Activated T-cell treated with anti-CD3 and anti-CD28 coated beads, Interleukin-2, amount 50 U/mL, for 72 hours (primary cell): ENCODE measurements around the gene IKZF2. TPM values are rescaled to one million over a fixed set of nuclear protein-coding genes. Genes with fewer than 3 reads are reported as not detected.

Experiments
- ATAC-seq, 2 donors: fragments of 150-1000 bp; cut with Tn5 transposase; replicated peaks in 1 of 2; 2 replicates each; pipeline ENCODE4 v1.10.0; 2021; ENCODE audit warnings: moderate library complexity in 2 of 2, mild to moderate bottlenecking in 1 of 2
- DNase-seq, 2 donors: peaks; one replicate each; pipeline ENCODE4 v3.0.0; 2021 to 2022; ENCODE audit warnings: mixed read lengths in 1 of 2
- H3K27ac Mint-ChIP-seq: one replicate; pipeline ENCODE4 v1.8.0; 2022; ENCODE audit warnings: mild to moderate bottlenecking, moderate library complexity, mixed read lengths
- H3K27me3 Mint-ChIP-seq: one replicate; pipeline ENCODE4 v1.8.0; 2022; ENCODE audit warnings: low read depth, mixed read lengths
- H3K36me3 Mint-ChIP-seq, 2 donors: one replicate each; pipeline ENCODE4 v1.8.0; 2022; ENCODE audit warnings: mixed read lengths in 2 of 2, mild to moderate bottlenecking in 1 of 2; ENCODE audit not compliant: insufficient read depth in 2 of 2
- H3K4me1 Mint-ChIP-seq: one replicate; pipeline ENCODE4 v1.8.0; 2022; ENCODE audit warnings: low read depth, mixed read lengths
- H3K4me3 Mint-ChIP-seq, 2 donors: one replicate each; pipeline ENCODE4 v1.8.0; 2022; ENCODE audit warnings: mild to moderate bottlenecking in 2 of 2, mixed read lengths in 2 of 2, moderate library complexity in 2 of 2
- H3K9me3 Mint-ChIP-seq, 2 donors: one replicate each; pipeline ENCODE4 v1.8.0; 2022; ENCODE audit warnings: mixed read lengths in 2 of 2
- total RNA-seq, 2 donors: library from RNA; stranded (reverse); gene quantifications; one replicate each; pipeline ENCODE4 v1.2.3, GENCODE V29; 2022

The IKZF2 gene
- total RNA-seq, 2 donors from 2014 or later, result 9.8 to 19.1 TPM

- Mint-ChIP-seq H3K27me3 (no peaks in the 10 kb centered on the region), H3K36me3 (no peaks in the 10 kb centered on the region), H3K4me3 (no peak overlapping the region), H3K9me3 (peaks cover 1 to 2% of the 10 kb centered on the region in 2 donors), H3K4me1 (peaks cover 14% of the 10 kb centered on the region), H3K27ac (no peak overlapping the region)
- ATAC-seq, result no peak
- DNase-seq, result no peak
Measured at GRCh38 chr2:213084261-213084660, 67.2 kb downstream of the IKZF2 start.

GRCh38 chr2:213080969-213081617 lies 70.3 kb downstream of the IKZF2 start:
- ATAC-seq (no peak), DNase-seq (no peak)
- H3K9me3 Mint-ChIP-seq, result peaks cover 0 to 2% of the 10 kb centered on the region in 2 donors
- no peaks in the 10 kb centered on the region for H3K27me3 Mint-ChIP-seq
- no peak overlapping the region for H3K4me3 Mint-ChIP-seq
- peaks cover 0 to 2% of the 10 kb centered on the region in 2 donors for H3K36me3 Mint-ChIP-seq
- peaks cover 10% of the 10 kb centered on the region for H3K4me1 Mint-ChIP-seq
- no peak overlapping the region for H3K27ac Mint-ChIP-seq

GRCh38 chr2:213079756-213080155 lies 71.7 kb downstream of the IKZF2 start:
- H3K27ac Mint-ChIP-seq, result peak overlapping the region; percentile 80
- ATAC-seq (no peak), DNase-seq (no peak)
- no peaks in the 10 kb centered on the region for H3K27me3 Mint-ChIP-seq
- H3K4me1 Mint-ChIP-seq, result peaks cover 9% of the 10 kb centered on the region
- peaks cover 0 to 2% of the 10 kb centered on the region in 2 donors for H3K9me3 Mint-ChIP-seq
- H3K4me3 Mint-ChIP-seq, result peak overlapping the region in 1 of 2 donors; percentile 32
- H3K36me3 Mint-ChIP-seq, result peaks cover 0 to 2% of the 10 kb centered on the region in 2 donors

GRCh38 chr2:213078686-213079085 lies 72.7 kb downstream of the IKZF2 start:
- H3K9me3 Mint-ChIP-seq, result peaks cover 0 to 2% of the 10 kb centered on the region in 2 donors
- H3K27me3 Mint-ChIP-seq, result no peaks in the 10 kb centered on the region
- H3K36me3 Mint-ChIP-seq, result peaks cover 0 to 2% of the 10 kb centered on the region in 2 donors
- peak overlapping the region in 1 of 2 donors; percentile 69 for H3K4me3 Mint-ChIP-seq
- H3K27ac Mint-ChIP-seq, result peak overlapping the region; percentile 80
- peaks cover 5% of the 10 kb centered on the region for H3K4me1 Mint-ChIP-seq
- DNase-seq (no peak), ATAC-seq (no peak)

- peaks cover 9% of the 10 kb centered on the region for H3K27me3 Mint-ChIP-seq
- H3K4me3 Mint-ChIP-seq, result peak overlapping the region in 1 of 2 donors; percentile 10
- H3K36me3 Mint-ChIP-seq, result no peaks in the 10 kb centered on the region
- no peak overlapping the region for H3K27ac Mint-ChIP-seq
- ATAC-seq, result no peak
- peaks cover 0 to 2% of the 10 kb centered on the region in 2 donors for H3K9me3 Mint-ChIP-seq
- peaks cover 16% of the 10 kb centered on the region for H3K4me1 Mint-ChIP-seq
- DNase-seq, result no peak
Measured at GRCh38 chr2:213069531-213069930, 81.9 kb downstream of the IKZF2 start.

GRCh38 chr2:213068676-213069359 lies 82.6 kb downstream of the IKZF2 start:
- Mint-ChIP-seq H3K9me3 (peaks cover 0 to 2% of the 10 kb centered on the region in 2 donors), H3K27me3 (peaks cover 14% of the 10 kb centered on the region), H3K4me1 (peaks cover 21% of the 10 kb centered on the region), H3K27ac (no peak overlapping the region), H3K4me3 (no peak overlapping the region), H3K36me3 (no peaks in the 10 kb centered on the region)
- ATAC-seq, result no peak
- no peak for DNase-seq

GRCh38 chr2:213067888-213068287 lies 83.5 kb downstream of the IKZF2 start:
- no peaks in the 10 kb centered on the region for H3K36me3 Mint-ChIP-seq
- ATAC-seq, result no peak
- DNase-seq, result no peak
- H3K4me3 Mint-ChIP-seq, result no peak overlapping the region
- H3K27me3 Mint-ChIP-seq, result peaks cover 14% of the 10 kb centered on the region
- no peak overlapping the region for H3K27ac Mint-ChIP-seq
- peaks cover 0 to 2% of the 10 kb centered on the region in 2 donors for H3K9me3 Mint-ChIP-seq
- H3K4me1 Mint-ChIP-seq, result peaks cover 21% of the 10 kb centered on the region

GRCh38 chr2:213066443-213066743 lies 85.0 kb downstream of the IKZF2 start:
- H3K9me3 Mint-ChIP-seq, result peaks cover 0 to 2% of the 10 kb centered on the region in 2 donors
- peak overlapping the region; percentile 65 to 69 for H3K4me3 Mint-ChIP-seq
- DNase-seq (no peak), ATAC-seq (no peak)
- H3K36me3 Mint-ChIP-seq, result no peaks in the 10 kb centered on the region
- H3K27me3 Mint-ChIP-seq, result peaks cover 14% of the 10 kb centered on the region
- H3K27ac Mint-ChIP-seq, result no peak overlapping the region
- peaks cover 21% of the 10 kb centered on the region for H3K4me1 Mint-ChIP-seq

- Mint-ChIP-seq H3K36me3 (no peaks in the 10 kb centered on the region), H3K4me1 (peaks cover 21% of the 10 kb centered on the region), H3K4me3 (peak overlapping the region; percentile 65 to 69), H3K27ac (peak overlapping the region; percentile 83), H3K27me3 (peaks cover 14% of the 10 kb centered on the region), H3K9me3 (peaks cover 0 to 2% of the 10 kb centered on the region in 2 donors)
- ATAC-seq (peak; percentile 34 to 41), DNase-seq (peak in 1 of 2 donors; percentile 4)
Measured at GRCh38 chr2:213065583-213066442, 85.6 kb downstream of the IKZF2 start.

- Mint-ChIP-seq H3K36me3 (no peaks in the 10 kb centered on the region), H3K9me3 (peaks cover 0 to 2% of the 10 kb centered on the region in 2 donors), H3K4me1 (peaks cover 23% of the 10 kb centered on the region), H3K27me3 (peaks cover 14% of the 10 kb centered on the region), H3K27ac (no peak overlapping the region), H3K4me3 (peak overlapping the region in 1 of 2 donors; percentile 21)
- DNase-seq (no peak), ATAC-seq (no peak)
Measured at GRCh38 chr2:213064099-213064498, 87.3 kb downstream of the IKZF2 start.

- no peaks in the 10 kb centered on the region for H3K27me3 Mint-ChIP-seq
- ATAC-seq (no peak), DNase-seq (no peak)
- H3K4me3 Mint-ChIP-seq, result peak overlapping the region in 1 of 2 donors; percentile 51
- no peaks in the 10 kb centered on the region for H3K9me3 Mint-ChIP-seq
- H3K4me1 Mint-ChIP-seq, result peaks cover 14% of the 10 kb centered on the region
- no peaks in the 10 kb centered on the region for H3K36me3 Mint-ChIP-seq
- H3K27ac Mint-ChIP-seq, result peak overlapping the region; percentile 54
Measured at GRCh38 chr2:213057977-213058376, 93.4 kb downstream of the IKZF2 start.

GRCh38 chr2:213046431-213046830 lies 105.0 kb downstream of the IKZF2 start:
- no peak overlapping the region for H3K4me3 Mint-ChIP-seq
- H3K27me3 Mint-ChIP-seq, result no peaks in the 10 kb centered on the region
- H3K4me1 Mint-ChIP-seq, result no peaks in the 10 kb centered on the region
- H3K9me3 Mint-ChIP-seq, result peaks cover 1 to 3% of the 10 kb centered on the region in 2 donors
- DNase-seq, result no peak
- ATAC-seq, result no peak
- peaks cover 0 to 3% of the 10 kb centered on the region in 2 donors for H3K36me3 Mint-ChIP-seq
- H3K27ac Mint-ChIP-seq, result no peak overlapping the region

GRCh38 chr2:213043566-213043965 lies 107.8 kb downstream of the IKZF2 start:
- H3K27ac Mint-ChIP-seq, result no peak overlapping the region
- H3K36me3 Mint-ChIP-seq, result peaks cover 0 to 3% of the 10 kb centered on the region in 2 donors
- peaks cover 1 to 3% of the 10 kb centered on the region in 2 donors for H3K9me3 Mint-ChIP-seq
- no peak overlapping the region for H3K4me3 Mint-ChIP-seq
- ATAC-seq (no peak), DNase-seq (no peak)
- H3K27me3 Mint-ChIP-seq, result no peaks in the 10 kb centered on the region
- H3K4me1 Mint-ChIP-seq, result no peaks in the 10 kb centered on the region
